Neural progenitor cell (in vitro differentiated cells): Measurements from ENCODE around the gene EXOC4. TPM values are rescaled to one million over a fixed set of nuclear protein-coding genes. Genes with fewer than 3 reads are reported as not detected.

Source experiments
- DNase-seq: peaks from one replicate; pipeline ENCODE4 v3.0.0-alpha.2; 2016; ENCODE audit warnings: low spot score
- H2AFZ ChIP-seq: fragments of 200-600 bp; sonication (generic); replicated peaks from 2 replicates; pipeline ENCODE4 v1.6.1; 2016; ENCODE audit warnings: antibody characterized with exemption
- H3F3A ChIP-seq: fragments of 200-600 bp; sonication (generic); 2 replicates; pipeline ENCODE4 v1.6.1; 2016; ENCODE audit warnings: antibody characterized with exemption, low read depth
- H3K27ac ChIP-seq: fragments of 200-600 bp; sonication (generic); 2 replicates; pipeline ENCODE4 v1.5.1; 2016; ENCODE audit warnings: mild to moderate bottlenecking
- H3K27me3 ChIP-seq: fragments of 200-600 bp; sonication (generic); 2 replicates; pipeline ENCODE4 v1.6.1; 2016; ENCODE audit warnings: mild to moderate bottlenecking, moderate library complexity
- H3K36me3 ChIP-seq: fragments of 200-600 bp; sonication (generic); 2 replicates; pipeline ENCODE4 v1.5.1; 2016
- H3K4me1 ChIP-seq: fragments of 200-600 bp; sonication (generic); 2 replicates; pipeline ENCODE4 v1.6.1; 2016; ENCODE audit warnings: mixed run types
- H3K4me2 ChIP-seq: fragments of 200-600 bp; sonication (generic); 2 replicates; pipeline ENCODE4 v1.6.1; 2016
- H3K4me3 ChIP-seq: fragments of 200-600 bp; sonication (generic); 2 replicates; pipeline ENCODE4 v1.5.1; 2016
- H3K79me2 ChIP-seq: fragments of 200-600 bp; sonication (generic); 2 replicates; pipeline ENCODE4 v1.6.1; 2016; ENCODE audit warnings: low read depth
- H3K9ac ChIP-seq: fragments of 200-600 bp; sonication (generic); 2 replicates; pipeline ENCODE4 v1.6.1; 2016
- H3K9me3 ChIP-seq: fragments of 200-600 bp; sonication (generic); 2 replicates; pipeline ENCODE4 v1.5.1; 2016; ENCODE audit warnings: low read depth
- H4K20me1 ChIP-seq: fragments of 200-600 bp; sonication (generic); 2 replicates; pipeline ENCODE4 v1.6.1; 2016; ENCODE audit warnings: low read depth
- H3K27ac Mint-ChIP-seq: 3 replicates; pipeline ENCODE4 v1.8.0; 2021; ENCODE audit warnings: mixed read lengths
- H3K27me3 Mint-ChIP-seq: 2 replicates; pipeline ENCODE4 v1.8.0; 2022; ENCODE audit warnings: low read depth, mild to moderate bottlenecking, inconsistent platforms, moderate library complexity, mixed read lengths; ENCODE audit not compliant: insufficient read depth
- H3K36me3 Mint-ChIP-seq: 3 replicates; pipeline ENCODE4 v1.8.0; 2021; ENCODE audit warnings: mixed read lengths
- H3K4me1 Mint-ChIP-seq: 3 replicates; pipeline ENCODE4 v1.8.0; 2021; ENCODE audit warnings: mixed read lengths
- H3K4me3 Mint-ChIP-seq: 3 replicates; pipeline ENCODE4 v1.8.0; 2021; ENCODE audit warnings: mild to moderate bottlenecking, moderate library complexity, mixed read lengths
- H3K9me3 Mint-ChIP-seq: 3 replicates; pipeline ENCODE4 v1.8.0; 2020; ENCODE audit warnings: mixed read lengths
- EZH2 ChIP-seq: fragments of 200-600 bp; sonication (generic); IDR thresholded peaks from 2 replicates; pipeline ENCODE4 v1.6.1; 2017; ENCODE audit warnings: antibody characterized with exemption, mild to moderate bottlenecking, moderate library complexity
- EZH2phosphoT487 ChIP-seq: fragments of 200-600 bp; sonication (generic); IDR thresholded peaks from 2 replicates; pipeline ENCODE4 v1.6.1; 2017; ENCODE audit warnings: antibody characterized with exemption
- total RNA-seq: library from RNA; depleted of rRNA; stranded (reverse); fragments of >200 nt; gene quantifications from 2 replicates; pipeline ENCODE4 v1.2.3, GENCODE V29; 2015; ENCODE audit warnings: low replicate concordance
- TF ChIP-seq, protein P1 (sequence below): fragments of 200-600 bp; sonication (generic); IDR thresholded peaks from 2 replicates; pipeline ENCODE4 v1.5.1; 2017; ENCODE audit warnings: antibody characterized with exemption, mild to moderate bottlenecking

Gene EXOC4
- total RNA-seq, 1 donor from 2014 or later, result 129 TPM

- H3K9me3 Mint-ChIP-seq, result peaks cover 3% of the 10 kb centered on the region
- no peak for DNase-seq
- Histone ChIP-seq H3K27ac (no peak overlapping the region), H3K4me3 (no peak overlapping the region), H3K4me1 (peaks cover 7% of the 10 kb centered on the region), H2AFZ (no peak overlapping the region), H3K79me2 (peaks cover 16% of the 10 kb centered on the region), H3K9ac (no peak overlapping the region), H3K36me3 (no peaks in the 10 kb centered on the region), H4K20me1 (no peaks in the 10 kb centered on the region), H3K4me2 (no peak overlapping the region), H3K9me3 (no peaks in the 10 kb centered on the region), H3F3A (no peaks in the 10 kb centered on the region), H3K27me3 (no peaks in the 10 kb centered on the region)
- peaks cover 5% of the 10 kb centered on the region for H3K4me1 Mint-ChIP-seq
- H3K27ac Mint-ChIP-seq, result no peak overlapping the region
- H3K4me3 Mint-ChIP-seq, result no peak overlapping the region
- peaks cover 9% of the 10 kb centered on the region for H3K36me3 Mint-ChIP-seq
- H3K27me3 Mint-ChIP-seq, result no peaks in the 10 kb centered on the region
- TF ChIP-seq EZH2 (no peak), EZH2phosphoT487 (no peak)
- TF ChIP-seq, protein P1, sequence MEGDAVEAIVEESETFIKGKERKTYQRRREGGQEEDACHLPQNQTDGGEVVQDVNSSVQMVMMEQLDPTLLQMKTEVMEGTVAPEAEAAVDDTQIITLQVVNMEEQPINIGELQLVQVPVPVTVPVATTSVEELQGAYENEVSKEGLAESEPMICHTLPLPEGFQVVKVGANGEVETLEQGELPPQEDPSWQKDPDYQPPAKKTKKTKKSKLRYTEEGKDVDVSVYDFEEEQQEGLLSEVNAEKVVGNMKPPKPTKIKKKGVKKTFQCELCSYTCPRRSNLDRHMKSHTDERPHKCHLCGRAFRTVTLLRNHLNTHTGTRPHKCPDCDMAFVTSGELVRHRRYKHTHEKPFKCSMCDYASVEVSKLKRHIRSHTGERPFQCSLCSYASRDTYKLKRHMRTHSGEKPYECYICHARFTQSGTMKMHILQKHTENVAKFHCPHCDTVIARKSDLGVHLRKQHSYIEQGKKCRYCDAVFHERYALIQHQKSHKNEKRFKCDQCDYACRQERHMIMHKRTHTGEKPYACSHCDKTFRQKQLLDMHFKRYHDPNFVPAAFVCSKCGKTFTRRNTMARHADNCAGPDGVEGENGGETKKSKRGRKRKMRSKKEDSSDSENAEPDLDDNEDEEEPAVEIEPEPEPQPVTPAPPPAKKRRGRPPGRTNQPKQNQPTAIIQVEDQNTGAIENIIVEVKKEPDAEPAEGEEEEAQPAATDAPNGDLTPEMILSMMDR, result no peak
Observed at GRCh38 chr7:133391206-133391605, 138.3 kb downstream of the EXOC4 start.

GRCh38 chr7:133394369-133394768 lies 141.5 kb downstream of the EXOC4 start:
- Histone ChIP-seq H3K79me2 (no peaks in the 10 kb centered on the region), H3F3A (no peaks in the 10 kb centered on the region), H3K27ac (no peak overlapping the region), H4K20me1 (no peaks in the 10 kb centered on the region), H3K27me3 (no peaks in the 10 kb centered on the region), H3K4me2 (no peak overlapping the region), H3K9me3 (no peaks in the 10 kb centered on the region), H2AFZ (no peak overlapping the region), H3K4me1 (no peaks in the 10 kb centered on the region), H3K4me3 (no peak overlapping the region), H3K9ac (no peak overlapping the region), H3K36me3 (no peaks in the 10 kb centered on the region)
- Mint-ChIP-seq H3K27ac (no peak overlapping the region), H3K36me3 (peaks cover 5% of the 10 kb centered on the region), H3K4me3 (no peak overlapping the region), H3K9me3 (no peaks in the 10 kb centered on the region), H3K4me1 (no peaks in the 10 kb centered on the region), H3K27me3 (no peaks in the 10 kb centered on the region)
- DNase-seq, result no peak
- TF ChIP-seq, protein P1, result no peak
- TF ChIP-seq EZH2 (no peak), EZH2phosphoT487 (no peak)

DNA sequence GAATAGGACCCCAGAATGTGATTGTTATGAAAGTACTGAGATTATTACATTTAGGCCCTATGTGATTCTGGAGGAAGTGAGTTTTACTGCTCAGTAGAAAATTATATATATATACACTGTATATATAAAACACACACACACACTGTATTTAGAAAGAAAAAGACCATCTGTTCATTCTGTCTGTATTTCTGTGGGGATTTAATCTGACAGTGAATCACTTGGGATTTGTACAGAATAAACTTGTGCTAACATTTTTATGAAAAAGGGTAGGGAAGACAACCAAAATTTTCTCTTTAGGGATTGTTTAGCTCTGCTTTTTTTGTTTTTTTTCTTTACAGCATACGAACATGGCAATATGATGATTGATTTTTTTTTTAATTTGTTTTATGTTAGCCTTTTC lies 142.7 kb downstream of the EXOC4 start:
- H3K4me3 ChIP-seq, result no peak overlapping the region
- no peak for TF ChIP-seq EZH2
- no peak overlapping the region for H2AFZ ChIP-seq
- Mint-ChIP-seq H3K4me3 (no peak overlapping the region), H3K9me3 (no peaks in the 10 kb centered on the region), H3K27me3 (no peaks in the 10 kb centered on the region), H3K36me3 (no peaks in the 10 kb centered on the region), H3K27ac (no peak overlapping the region), H3K4me1 (no peaks in the 10 kb centered on the region)
- H3K9ac ChIP-seq, result no peak overlapping the region
- no peaks in the 10 kb centered on the region for H4K20me1 ChIP-seq
- H3K27me3 ChIP-seq, result no peaks in the 10 kb centered on the region
- no peaks in the 10 kb centered on the region for H3K79me2 ChIP-seq
- no peaks in the 10 kb centered on the region for H3K36me3 ChIP-seq
- H3K4me1 ChIP-seq, result no peaks in the 10 kb centered on the region
- DNase-seq, result no peak
- H3F3A ChIP-seq, result no peaks in the 10 kb centered on the region
- no peak overlapping the region for H3K27ac ChIP-seq
- no peaks in the 10 kb centered on the region for H3K9me3 ChIP-seq
- no peak overlapping the region for H3K4me2 ChIP-seq

DNA sequence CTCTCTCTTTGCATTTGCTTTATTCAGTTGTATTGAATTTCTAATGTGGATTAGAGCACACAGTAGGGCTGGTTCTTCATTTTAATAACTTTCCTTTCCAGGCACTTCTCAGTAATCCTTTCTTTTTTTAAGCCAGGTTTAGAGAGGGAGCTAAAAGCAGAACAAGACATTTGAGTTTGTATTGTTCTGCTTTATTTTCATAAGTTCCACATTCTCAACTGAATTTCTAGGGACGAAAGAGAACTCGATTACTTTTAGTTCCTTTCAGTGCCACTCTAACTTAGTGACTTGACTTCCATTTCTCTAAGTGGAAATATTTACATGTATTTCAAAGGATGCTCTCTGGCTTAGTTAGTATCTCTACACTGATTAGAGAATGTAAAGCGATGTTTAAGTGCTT lies 145.6 kb downstream of the EXOC4 start:
- H3K36me3 Mint-ChIP-seq, result no peaks in the 10 kb centered on the region
- Histone ChIP-seq H4K20me1 (no peaks in the 10 kb centered on the region), H3K79me2 (no peaks in the 10 kb centered on the region), H3F3A (no peaks in the 10 kb centered on the region), H3K9me3 (no peaks in the 10 kb centered on the region), H3K27me3 (no peaks in the 10 kb centered on the region), H3K27ac (no peak overlapping the region), H3K4me1 (no peaks in the 10 kb centered on the region), H3K4me2 (no peak overlapping the region), H3K4me3 (no peak overlapping the region), H3K9ac (no peak overlapping the region), H2AFZ (no peak overlapping the region), H3K36me3 (no peaks in the 10 kb centered on the region)
- no peaks in the 10 kb centered on the region for H3K9me3 Mint-ChIP-seq
- H3K4me3 Mint-ChIP-seq, result no peak overlapping the region
- no peak overlapping the region for H3K27ac Mint-ChIP-seq
- TF ChIP-seq EZH2, result no peak
- TF ChIP-seq, protein P1, result no peak
- no peak for TF ChIP-seq EZH2phosphoT487
- H3K4me1 Mint-ChIP-seq, result no peaks in the 10 kb centered on the region
- no peaks in the 10 kb centered on the region for H3K27me3 Mint-ChIP-seq
- DNase-seq, result no peak
